GM23338 (cell line): ENCODE data around the gene ATL2. TPM values are rescaled to one million over a fixed set of nuclear protein-coding genes. Genes with fewer than 3 reads are reported as not detected.

Experiments
- ATAC-seq: fragments of 200-7000 bp; cut with Tn5 transposase; 3 replicates; pipeline ENCODE4 v1.9.1; 2020
- DNase-seq: peaks from one replicate; pipeline ENCODE4 v3.0.0-alpha.2; 2015; ENCODE audit warnings: low spot score
- H2AFZ ChIP-seq: fragments of 200-600 bp; sonication (generic); 2 replicates; pipeline ENCODE4 v1.8.0; 2016; ENCODE audit warnings: antibody characterized with exemption, mild to moderate bottlenecking, moderate library complexity
- H3F3A ChIP-seq: fragments of 200-600 bp; sonication (generic); replicated peaks from 2 replicates; pipeline ENCODE4 v1.8.0; 2017; ENCODE audit warnings: antibody characterized with exemption, mixed run types, low read depth
- H3K27ac ChIP-seq: fragments of 200-600 bp; sonication (generic); 2 replicates; pipeline ENCODE4 v1.6.1; 2016; ENCODE audit warnings: low read depth
- H3K27me3 ChIP-seq: fragments of 200-600 bp; sonication (generic); 2 replicates; pipeline ENCODE4 v1.8.0; 2016; ENCODE audit warnings: mild to moderate bottlenecking, mixed run types, moderate library complexity; ENCODE audit not compliant: insufficient read depth
- H3K36me3 ChIP-seq: fragments of 200-600 bp; sonication (generic); 2 replicates; pipeline ENCODE4 v1.8.0; 2016; ENCODE audit warnings: mild to moderate bottlenecking; ENCODE audit not compliant: insufficient read depth
- H3K4me1 ChIP-seq: fragments of 200-600 bp; sonication (generic); 2 replicates; pipeline ENCODE4 v1.8.0; 2016; ENCODE audit warnings: mild to moderate bottlenecking, moderate library complexity; ENCODE audit not compliant: insufficient read depth
- H3K4me2 ChIP-seq: fragments of 200-600 bp; sonication (generic); 2 replicates; pipeline ENCODE4 v1.7.1; 2017; ENCODE audit warnings: mixed run types
- H3K4me3 ChIP-seq: fragments of 200-600 bp; sonication (generic); 2 replicates; pipeline ENCODE4 v1.6.1; 2016; ENCODE audit warnings: mixed run types
- H3K79me2 ChIP-seq: fragments of 200-600 bp; sonication (generic); replicated peaks from 2 replicates; pipeline ENCODE4 v1.8.0; 2017; ENCODE audit warnings: mild to moderate bottlenecking; ENCODE audit not compliant: insufficient read depth
- H3K9me2 ChIP-seq: fragments of 200-600 bp; sonication (generic); 2 replicates; pipeline ENCODE4 v1.8.0; 2017; ENCODE audit not compliant: insufficient read depth
- H4K20me1 ChIP-seq: fragments of 200-600 bp; sonication (generic); replicated peaks from 2 replicates; pipeline ENCODE4 v1.8.0; 2017; ENCODE audit warnings: mild to moderate bottlenecking; ENCODE audit not compliant: insufficient read depth
- H3K27ac Mint-ChIP-seq: 2 replicates; pipeline ENCODE4 v1.8.0; 2020; ENCODE audit warnings: inconsistent platforms, mild to moderate bottlenecking, moderate library complexity, mixed read lengths
- H3K27me3 Mint-ChIP-seq: 3 replicates; pipeline ENCODE4 v1.8.0; 2022; ENCODE audit warnings: low read depth, mild to moderate bottlenecking, moderate library complexity, mixed read lengths, inconsistent platforms; ENCODE audit not compliant: insufficient read depth, poor library complexity
- H3K36me3 Mint-ChIP-seq: 3 replicates; pipeline ENCODE4 v1.8.0; 2021; ENCODE audit warnings: low read depth, mild to moderate bottlenecking, inconsistent platforms, moderate library complexity, mixed read lengths
- H3K4me1 Mint-ChIP-seq: 3 replicates; pipeline ENCODE4 v1.8.0; 2020; ENCODE audit warnings: mild to moderate bottlenecking, inconsistent platforms, mixed read lengths
- H3K4me3 Mint-ChIP-seq: 3 replicates; pipeline ENCODE4 v1.8.0; 2021; ENCODE audit warnings: moderate library complexity, mild to moderate bottlenecking, inconsistent platforms, mixed read lengths
- H3K9me3 Mint-ChIP-seq: 3 replicates; pipeline ENCODE4 v1.8.0; 2020; ENCODE audit warnings: moderate library complexity, mild to moderate bottlenecking, inconsistent platforms, mixed read lengths
- CREB1 ChIP-seq: fragments of 250-450 bp; sonication (Bioruptor Pico); IDR thresholded peaks from 2 replicates; pipeline ENCODE4 v1.5.0; 2020; ENCODE audit warnings: low read depth, mild to moderate bottlenecking, moderate library complexity
- ETS1 ChIP-seq: IDR thresholded peaks from 2 replicates; pipeline ENCODE4 v1.6.1; 2016; ENCODE audit warnings: antibody characterized with exemption
- EZH2 ChIP-seq: fragments of 200-600 bp; sonication (generic); IDR thresholded peaks from one replicate; pipeline ENCODE4 v1.8.0; 2017; ENCODE audit warnings: antibody characterized with exemption, mild to moderate bottlenecking, low read depth; ENCODE audit not compliant: unreplicated experiment
- EZH2phosphoT487 ChIP-seq: fragments of 200-600 bp; sonication (generic); IDR thresholded peaks from one replicate; pipeline ENCODE4 v1.8.1; 2018; ENCODE audit warnings: antibody characterized with exemption; ENCODE audit not compliant: unreplicated experiment
- JUNB ChIP-seq: IDR thresholded peaks from one replicate; pipeline ENCODE4 v1.6.1; 2016; ENCODE audit warnings: antibody characterized with exemption; ENCODE audit not compliant: unreplicated experiment
- NANOG ChIP-seq: IDR thresholded peaks from 2 replicates; pipeline ENCODE4 v1.6.1; 2016; ENCODE audit warnings: antibody characterized with exemption, borderline replicate concordance
- POLR2AphosphoS5 ChIP-seq: IDR thresholded peaks from 2 replicates; pipeline ENCODE4 v1.6.1; 2016; ENCODE audit warnings: antibody characterized with exemption, low read depth
- REST ChIP-seq: IDR thresholded peaks from one replicate; pipeline ENCODE4 v1.6.1; 2018; ENCODE audit warnings: antibody characterized with exemption; ENCODE audit not compliant: unreplicated experiment
- STAT1 ChIP-seq: IDR thresholded peaks from one replicate; pipeline ENCODE4 v1.6.1; 2016; ENCODE audit warnings: antibody characterized with exemption; ENCODE audit not compliant: unreplicated experiment
- ZNF114 ChIP-seq: fragments of 250-450 bp; sonication (Bioruptor Pico); IDR thresholded peaks from 2 replicates; pipeline ENCODE4 v1.5.0; 2020; ENCODE audit warnings: mild to moderate bottlenecking, moderate library complexity
- ZNF331 ChIP-seq: fragments of 250-450 bp; sonication (Bioruptor Pico); IDR thresholded peaks from 2 replicates; pipeline ENCODE4 v1.5.0; 2020; ENCODE audit warnings: low read depth, mild to moderate bottlenecking, moderate library complexity
- ZNF462 ChIP-seq: fragments of 250-450 bp; sonication (Bioruptor Pico); IDR thresholded peaks from 2 replicates; pipeline ENCODE4 v1.5.0; 2020; ENCODE audit warnings: mild to moderate bottlenecking, moderate library complexity
- polyA plus RNA-seq: library from polyadenylated mRNA; unstranded; fragments of >200 nt; fragmentation: Nextera tagmentation; extraction: Ambion mirVana; gene quantifications from 2 replicates; pipeline ENCODE4 v1.2.1, GENCODE V29; 2016
- total RNA-seq: library from RNA; depleted of rRNA; stranded (reverse); fragments of >200 nt; shearing (Covaris generic); gene quantifications from 2 replicates; pipeline ENCODE4 v1.2.3, GENCODE V29; 2014
- TF ChIP-seq, protein P1 (sequence below), 2 experiments: fragments of 200-600 bp in 1 of 2; sonication (generic) in 1 of 2; conservative IDR thresholded peaks; 2 replicates each; pipeline versions ENCODE4 v1.5.1 to v1.6.1; 2016 to 2017; ENCODE audit warnings: antibody characterized with exemption in 2 of 2, low read depth in 2 of 2, mild to moderate bottlenecking in 2 of 2, moderate library complexity in 1 of 2

Gene ATL2
- total and polyA plus RNA-seq, 2 experiments from 2014 or later = 30.2 to 140 TPM

GRCh38 chr2:38418735-38419134 is 41.7 kb upstream of the ATL2 start:
- H3K27ac ChIP-seq = no peak overlapping the region
- H3K27ac Mint-ChIP-seq = no peak overlapping the region
- H3K79me2 ChIP-seq = no peaks in the 10 kb centered on the region
- no peaks in the 10 kb centered on the region for H3K4me1 Mint-ChIP-seq
- H3F3A ChIP-seq = no peaks in the 10 kb centered on the region
- H3K36me3 Mint-ChIP-seq = peaks cover 7% of the 10 kb centered on the region
- no peaks in the 10 kb centered on the region for H4K20me1 ChIP-seq
- TF ChIP-seq NANOG (no peak), ZNF462 (CRISPR knock-in tag) (no peak), STAT1 (no peak), POLR2AphosphoS5 (no peak), ETS1 (no peak), JUNB (no peak), EZH2 (no peak), ZNF114 (CRISPR knock-in tag) (no peak), ZNF331 (CRISPR knock-in tag) (no peak), REST (no peak), CREB1 (CRISPR knock-in tag) (no peak), EZH2phosphoT487 (no peak)
- TF ChIP-seq, protein P1, sequence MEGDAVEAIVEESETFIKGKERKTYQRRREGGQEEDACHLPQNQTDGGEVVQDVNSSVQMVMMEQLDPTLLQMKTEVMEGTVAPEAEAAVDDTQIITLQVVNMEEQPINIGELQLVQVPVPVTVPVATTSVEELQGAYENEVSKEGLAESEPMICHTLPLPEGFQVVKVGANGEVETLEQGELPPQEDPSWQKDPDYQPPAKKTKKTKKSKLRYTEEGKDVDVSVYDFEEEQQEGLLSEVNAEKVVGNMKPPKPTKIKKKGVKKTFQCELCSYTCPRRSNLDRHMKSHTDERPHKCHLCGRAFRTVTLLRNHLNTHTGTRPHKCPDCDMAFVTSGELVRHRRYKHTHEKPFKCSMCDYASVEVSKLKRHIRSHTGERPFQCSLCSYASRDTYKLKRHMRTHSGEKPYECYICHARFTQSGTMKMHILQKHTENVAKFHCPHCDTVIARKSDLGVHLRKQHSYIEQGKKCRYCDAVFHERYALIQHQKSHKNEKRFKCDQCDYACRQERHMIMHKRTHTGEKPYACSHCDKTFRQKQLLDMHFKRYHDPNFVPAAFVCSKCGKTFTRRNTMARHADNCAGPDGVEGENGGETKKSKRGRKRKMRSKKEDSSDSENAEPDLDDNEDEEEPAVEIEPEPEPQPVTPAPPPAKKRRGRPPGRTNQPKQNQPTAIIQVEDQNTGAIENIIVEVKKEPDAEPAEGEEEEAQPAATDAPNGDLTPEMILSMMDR (conservative IDR thresholded peaks at IDR 0.05; ENCODE audit: low read depth in 2 of 2) = no peak
- no peak overlapping the region for H3K4me2 ChIP-seq
- ATAC-seq (no peak), DNase-seq (no peak)
- H3K9me3 Mint-ChIP-seq = peaks cover 9% of the 10 kb centered on the region; the same call in 2 of the 3 replicates
- H3K36me3 ChIP-seq = no peaks in the 10 kb centered on the region
- H3K4me3 ChIP-seq = no peak overlapping the region
- H2AFZ ChIP-seq = no peak overlapping the region
- H3K9me2 ChIP-seq = no peaks in the 10 kb centered on the region
- no peaks in the 10 kb centered on the region for H3K27me3 ChIP-seq
- peaks cover 5% of the 10 kb centered on the region for H3K27me3 Mint-ChIP-seq
- no peaks in the 10 kb centered on the region for H3K4me1 ChIP-seq
- H3K4me3 Mint-ChIP-seq = no peak overlapping the region
